Hypothalamus (tissue), 51 donors: ENCODE results near the gene RHOD.

ENCODE experiments used
- DNase-seq, 51 donors: peaks; one replicate each; lab custom pipeline; 2025; lab: John Stamatoyannopoulos, UW

RHOD gene, protein sequence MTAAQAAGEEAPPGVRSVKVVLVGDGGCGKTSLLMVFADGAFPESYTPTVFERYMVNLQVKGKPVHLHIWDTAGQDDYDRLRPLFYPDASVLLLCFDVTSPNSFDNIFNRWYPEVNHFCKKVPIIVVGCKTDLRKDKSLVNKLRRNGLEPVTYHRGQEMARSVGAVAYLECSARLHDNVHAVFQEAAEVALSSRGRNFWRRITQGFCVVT

DNA sequence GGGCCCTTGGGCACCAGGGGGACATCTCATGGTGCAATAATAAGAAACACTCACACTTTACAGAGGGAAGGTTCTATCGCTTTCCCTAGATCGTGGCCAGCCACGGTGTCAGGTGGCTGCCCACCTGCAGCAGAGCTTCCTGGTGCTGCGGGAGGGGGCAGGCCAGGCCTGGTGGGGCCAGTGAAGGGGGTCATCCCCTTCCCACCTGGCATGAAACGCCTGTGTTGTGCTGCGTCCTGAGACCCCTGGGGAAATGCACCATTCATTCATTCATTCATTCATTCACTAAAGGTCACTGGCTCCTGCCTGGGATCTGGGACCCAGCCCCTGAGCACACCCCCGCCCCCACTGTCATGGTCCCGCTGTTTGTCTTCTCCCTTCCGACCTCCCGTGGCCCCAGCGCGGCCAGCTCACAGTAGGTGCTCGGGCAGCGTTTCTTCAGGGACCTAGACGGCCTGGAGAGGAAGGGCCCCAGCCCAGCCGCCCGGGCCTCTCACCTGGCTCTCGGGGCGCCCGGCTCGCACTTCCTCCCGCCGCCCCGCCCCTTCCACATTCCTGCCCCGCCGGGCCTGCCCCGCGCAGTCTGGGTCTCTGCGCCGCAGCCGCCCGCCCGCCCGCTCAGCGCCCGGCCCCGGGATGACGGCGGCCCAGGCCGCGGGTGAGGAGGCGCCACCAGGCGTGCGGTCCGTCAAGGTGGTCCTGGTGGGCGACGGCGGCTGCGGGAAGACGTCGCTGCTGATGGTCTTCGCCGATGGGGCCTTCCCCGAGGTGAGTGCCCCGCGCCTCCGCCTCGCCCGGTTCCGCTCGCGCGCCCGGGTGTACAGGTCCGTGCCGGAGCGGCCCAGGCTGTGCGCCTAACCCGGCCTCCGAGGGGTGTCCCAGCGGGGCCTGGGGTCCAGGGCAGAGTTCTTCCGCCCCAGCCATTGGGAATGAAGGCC is at the start of gene RHOD:
Gene RHOD, plus strand, starts transcription at position 581 of the 938 bp plus-strand sequence. Its CDS starts 56 bp downstream, at position 637.
- no peak for DNase-seq

DNA sequence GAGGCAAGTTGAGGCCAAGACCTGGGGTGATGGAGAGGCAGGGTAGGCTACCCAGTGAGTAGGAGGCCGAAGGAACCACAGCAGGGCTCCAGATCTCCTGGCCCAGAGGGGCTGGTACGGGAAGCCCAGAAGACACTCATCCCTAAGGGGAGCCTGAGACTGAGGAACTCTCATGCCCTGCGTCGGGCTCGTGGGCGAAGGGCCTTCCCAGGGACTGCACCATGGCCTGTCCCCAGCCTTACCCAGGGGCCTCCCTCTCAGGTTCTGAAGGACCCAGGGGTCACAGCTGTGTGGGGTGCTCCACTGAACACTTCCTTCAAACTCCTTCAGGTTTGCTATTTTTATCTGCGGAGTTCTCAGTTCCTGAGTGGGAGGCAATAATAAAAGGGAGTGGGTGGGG is 49.5 kb upstream of the RHOD start:
- no peak for DNase-seq

DNA sequence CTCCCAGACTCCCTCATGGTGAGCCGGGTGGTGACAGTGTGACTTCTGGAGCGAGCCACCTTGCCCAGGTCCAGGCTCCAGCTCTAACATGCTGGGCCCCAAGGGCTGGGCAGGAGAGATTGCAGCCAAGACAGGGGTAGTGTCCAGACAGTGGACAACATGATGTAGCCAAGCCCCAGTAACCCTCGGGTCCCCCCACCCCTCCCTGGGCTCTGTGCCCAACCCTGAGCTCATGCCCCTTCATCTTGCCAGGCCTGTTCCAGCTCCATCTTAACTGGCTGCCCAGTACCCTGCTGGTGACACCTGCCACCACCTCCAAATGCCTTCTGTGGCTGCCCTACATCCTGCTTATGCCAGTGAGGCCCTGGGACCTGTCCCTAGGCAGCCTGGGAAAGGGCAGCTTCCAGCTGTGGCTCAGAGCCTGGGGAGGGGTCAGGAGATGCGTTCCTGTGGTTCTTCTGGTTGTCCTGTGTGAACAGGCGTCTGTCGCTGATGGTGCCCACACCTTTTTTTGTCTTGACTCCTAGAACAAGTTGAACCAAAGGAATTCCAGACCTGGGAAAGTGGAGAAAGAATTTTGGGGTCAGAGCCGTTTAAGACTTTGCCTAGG is 46.2 kb upstream of the RHOD start:
- DNase-seq: no peak

DNA sequence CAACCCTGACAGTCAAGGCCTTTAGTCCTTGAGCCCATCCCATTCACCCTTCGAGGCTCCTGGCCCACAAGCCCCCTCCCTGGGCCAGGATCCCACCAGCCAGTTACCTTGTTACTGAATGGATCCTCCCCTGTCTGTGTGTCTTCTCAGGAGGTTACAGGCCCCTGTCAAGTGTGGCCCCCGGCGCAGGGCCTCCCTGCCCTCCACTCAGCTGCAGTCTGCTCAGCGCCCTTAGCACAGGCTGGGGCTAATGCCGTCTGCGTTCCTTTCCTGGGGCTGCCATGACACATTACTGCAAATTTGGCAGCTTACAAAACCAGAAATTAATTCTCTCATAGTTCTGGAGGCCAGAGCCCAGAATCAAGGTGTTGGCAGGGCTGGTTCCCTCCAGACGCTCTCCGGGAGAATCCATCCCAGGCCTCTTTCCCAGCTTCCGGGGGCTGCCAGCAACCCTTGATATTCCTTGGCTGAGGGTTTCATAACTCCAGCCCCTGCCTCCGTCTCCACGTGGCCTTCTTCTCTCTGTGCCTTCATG is 43.1 kb upstream of the RHOD start:
- DNase-seq: no peak

DNA sequence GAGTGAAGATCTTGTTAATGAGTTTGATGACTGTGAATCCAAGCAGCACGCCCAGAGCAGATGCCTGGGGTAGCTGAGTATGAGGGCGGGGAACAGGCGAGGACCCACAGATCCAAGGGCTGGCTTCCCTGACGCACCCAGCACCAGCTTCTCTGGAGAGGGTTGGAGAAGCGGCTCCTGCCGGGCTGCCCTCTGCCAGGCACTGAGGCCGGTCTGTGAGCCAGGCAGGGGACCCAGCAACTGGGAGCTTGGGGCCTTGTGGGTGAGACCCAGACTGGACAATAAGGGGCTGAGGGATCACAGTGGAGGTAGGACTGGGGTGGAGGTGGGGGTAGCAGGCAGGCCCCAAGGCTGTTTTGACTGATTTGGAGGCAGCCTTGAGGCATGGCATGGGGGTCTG is 42.3 kb upstream of the RHOD start:
- no peak for DNase-seq

DNA sequence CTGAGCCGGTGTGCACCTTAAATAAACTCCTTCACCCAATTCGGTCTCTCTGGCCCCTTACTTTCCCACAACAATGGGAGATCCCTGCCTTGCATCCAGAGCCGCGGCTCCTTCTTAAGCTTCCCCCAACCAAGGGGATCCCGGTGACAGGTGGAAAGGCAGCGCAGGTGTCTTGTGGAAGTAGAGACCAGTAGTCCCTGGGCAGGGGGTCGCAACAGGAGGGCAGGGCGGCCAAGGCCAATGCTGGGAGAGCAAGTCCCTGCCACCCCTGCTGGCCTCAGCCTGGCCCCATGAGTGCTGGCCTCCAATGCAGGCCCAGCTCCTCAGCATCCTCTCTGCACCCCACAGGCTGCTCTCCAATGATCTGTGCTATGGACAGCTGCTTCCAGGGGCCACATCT is 41.6 kb upstream of the RHOD start:
- no peak for DNase-seq

DNA sequence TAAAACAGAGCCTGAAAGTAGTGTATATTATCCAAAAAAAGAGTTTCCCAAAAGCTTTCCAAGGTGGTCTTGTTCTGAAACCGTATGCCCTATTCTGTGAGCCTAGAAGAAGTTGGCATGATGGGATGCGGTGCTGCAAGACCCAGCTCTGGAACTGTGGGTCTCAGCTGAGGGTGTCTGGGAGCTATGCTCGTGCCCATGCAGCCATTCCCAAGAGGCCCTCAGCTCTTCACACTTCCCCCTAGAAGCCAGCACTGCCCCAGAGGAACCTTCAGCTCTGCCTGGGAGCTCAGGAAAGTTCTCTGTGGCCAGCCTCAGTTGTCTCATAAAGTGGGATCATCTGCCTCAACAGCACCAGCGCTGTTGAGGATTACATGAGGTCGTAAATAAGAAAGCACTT is 40.1 kb upstream of the RHOD start:
- DNase-seq: no peak

DNA sequence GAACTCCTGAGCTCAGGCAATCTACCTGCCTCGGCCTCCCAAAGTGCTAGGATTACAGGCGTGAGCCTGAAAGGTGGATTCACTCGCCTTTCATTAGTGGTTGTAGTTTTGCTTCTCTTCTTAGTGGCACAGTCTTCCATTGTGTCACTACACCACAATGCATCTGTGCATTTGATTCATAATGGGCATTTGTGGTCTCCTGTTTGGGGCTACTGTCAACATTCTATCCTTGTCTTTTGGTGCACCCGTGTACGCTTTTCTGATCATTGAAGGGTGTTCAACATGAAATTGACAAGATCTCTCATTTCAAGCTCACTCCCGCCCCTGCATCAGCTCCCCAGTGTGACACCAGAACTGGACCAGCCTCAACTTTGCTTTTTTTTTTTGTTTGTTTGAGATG is 35.7 kb upstream of the RHOD start:
- DNase-seq: no peak

DNA sequence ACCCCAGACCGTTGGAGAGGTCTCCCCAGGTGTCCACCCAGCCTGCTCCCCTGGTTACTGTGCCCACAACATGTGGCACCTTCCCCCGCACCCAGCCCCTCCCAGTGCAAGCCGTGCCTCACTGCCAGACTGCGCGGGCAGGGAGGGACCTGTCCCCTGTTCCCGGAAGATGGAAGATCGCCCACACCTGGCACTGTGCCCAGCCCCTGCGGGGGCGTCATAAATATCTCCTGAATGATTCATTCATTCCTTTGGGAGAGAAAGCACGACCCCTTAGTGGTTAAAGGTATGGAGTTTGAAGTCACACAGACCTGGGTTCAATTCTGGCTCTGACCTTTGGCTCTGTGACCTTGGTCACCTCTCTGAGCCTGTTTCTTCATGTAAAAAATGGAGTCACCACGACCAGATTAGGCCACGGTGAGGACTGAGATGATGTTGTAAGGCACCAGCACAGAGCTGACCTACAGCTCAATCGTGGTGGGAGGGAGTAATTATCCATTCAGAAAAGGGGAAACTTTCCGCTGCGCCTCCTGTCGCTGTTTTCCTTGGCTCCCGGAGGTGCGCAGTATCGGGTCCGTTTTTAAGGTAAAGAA is 34.2 kb upstream of the RHOD start:
- DNase-seq: peak in 8 of 51 donors; percentile 11 to 72 (median 19)

DNA sequence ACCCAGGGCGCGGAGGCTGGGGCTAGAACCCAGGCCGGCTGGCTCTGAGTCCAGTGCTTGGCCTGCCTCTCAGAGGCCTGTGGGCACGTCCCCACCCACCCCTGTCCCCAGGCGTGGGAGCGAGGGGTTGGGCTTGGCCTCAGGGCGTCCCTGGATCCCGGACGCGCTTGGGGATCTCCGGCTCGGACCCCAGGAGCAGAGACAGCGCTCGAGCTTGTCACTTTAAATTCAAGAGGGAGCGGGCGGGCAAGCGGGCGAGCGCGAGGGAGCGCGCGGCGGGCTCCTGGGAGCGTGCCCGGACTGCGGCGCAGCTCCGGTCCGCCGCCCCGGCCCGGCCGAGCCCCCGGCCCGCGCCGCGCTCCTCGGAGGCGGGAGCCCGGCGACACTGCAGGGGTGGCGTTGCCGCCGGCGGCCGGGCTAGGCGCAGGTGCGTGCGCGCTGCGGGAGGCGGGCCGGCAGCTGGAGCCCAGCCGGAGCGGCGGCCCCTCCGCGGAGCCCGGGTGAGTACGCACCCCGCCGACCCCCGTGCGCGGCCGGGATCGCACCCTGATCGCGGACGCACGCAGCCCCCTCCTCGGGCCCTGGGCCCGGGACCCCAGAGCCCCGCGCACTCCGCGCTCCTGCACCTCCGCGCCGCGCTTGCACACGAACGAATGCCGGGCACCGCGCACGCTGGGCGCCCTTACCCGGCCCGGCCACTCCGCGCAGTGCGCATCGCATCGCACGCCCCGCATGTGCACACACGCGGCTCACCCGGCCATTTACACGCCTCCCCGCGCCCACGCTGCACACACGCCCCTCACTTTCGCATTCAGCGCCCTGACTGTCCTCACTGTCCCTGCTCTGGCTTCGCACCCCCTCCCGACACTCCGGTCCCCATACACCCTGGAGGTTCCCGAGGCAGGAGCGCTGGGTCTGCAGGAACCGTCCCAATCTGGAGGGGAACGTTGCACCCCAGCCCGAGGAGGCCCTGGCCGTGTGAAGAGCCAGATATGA is 33.4 kb upstream of the RHOD start, which contains the start of gene SYT12:
Gene SYT12, plus strand, starts transcription at position 174 of the 996 bp plus-strand sequence. CDS start 7,011 bp downstream, outside the sequence.
- DNase-seq: peak in 19 of 51 donors; percentile 8 to 68 (median 28)

DNA sequence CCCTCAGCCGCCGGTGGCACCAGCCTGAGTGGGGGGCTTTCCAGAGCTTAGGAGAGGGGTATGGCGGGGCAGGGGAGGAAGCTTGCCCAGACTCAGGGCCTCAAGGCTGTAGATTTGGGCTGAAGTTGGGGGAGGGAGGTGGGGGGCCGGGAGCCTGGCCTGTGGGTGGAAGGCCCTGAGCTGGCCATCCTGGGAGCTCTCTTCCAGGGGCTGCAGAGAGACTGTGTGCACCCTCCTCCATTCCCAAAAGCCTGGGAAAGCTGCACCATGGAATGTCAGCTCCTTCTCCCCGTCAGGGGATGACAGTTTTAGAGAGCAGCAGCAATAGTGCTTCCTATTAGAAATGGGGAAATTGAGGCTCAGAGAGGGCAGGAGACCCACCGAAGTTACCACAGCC is 32.7 kb upstream of the RHOD start:
- DNase-seq: no peak

DNA sequence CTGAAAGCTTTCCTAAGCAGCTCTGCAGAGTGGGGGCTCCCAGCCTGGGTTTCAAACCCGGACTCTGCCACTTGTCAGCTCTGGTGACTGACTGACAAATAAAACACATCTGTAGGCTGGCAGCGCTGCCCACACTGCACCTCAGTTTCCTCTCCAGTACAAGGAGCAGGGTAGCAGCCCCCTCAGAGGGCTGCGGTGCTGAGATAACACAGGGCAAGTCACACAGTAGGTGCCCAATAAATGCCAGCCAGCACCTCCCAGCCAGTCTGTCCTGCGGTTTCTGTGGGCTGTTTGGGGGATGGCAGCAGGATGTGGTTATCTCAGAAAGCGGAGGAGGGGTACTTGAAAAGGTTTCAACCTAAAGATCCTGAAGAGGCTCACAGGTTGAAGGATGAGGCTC is 32.2 kb upstream of the RHOD start:
- no peak for DNase-seq

DNA sequence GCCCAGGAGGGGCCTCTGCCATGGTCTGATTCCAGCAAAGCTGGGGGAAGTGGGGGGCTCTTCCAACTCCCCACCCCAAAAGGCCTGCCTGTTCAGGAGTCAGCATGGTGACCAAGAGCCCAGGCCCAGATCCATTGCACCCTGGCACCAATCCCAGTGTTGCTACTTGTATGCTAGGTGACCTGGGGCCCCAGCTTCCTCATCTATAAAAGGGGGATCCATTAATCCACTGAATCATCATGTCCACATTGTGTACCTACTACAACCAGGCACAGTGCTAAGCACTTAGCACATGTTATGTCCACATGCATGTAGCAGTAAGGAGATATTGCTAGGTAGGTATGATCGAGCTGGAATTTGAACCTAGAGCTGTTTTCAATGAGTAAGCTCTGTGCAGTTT is 31.7 kb upstream of the RHOD start:
- no peak for DNase-seq

DNA sequence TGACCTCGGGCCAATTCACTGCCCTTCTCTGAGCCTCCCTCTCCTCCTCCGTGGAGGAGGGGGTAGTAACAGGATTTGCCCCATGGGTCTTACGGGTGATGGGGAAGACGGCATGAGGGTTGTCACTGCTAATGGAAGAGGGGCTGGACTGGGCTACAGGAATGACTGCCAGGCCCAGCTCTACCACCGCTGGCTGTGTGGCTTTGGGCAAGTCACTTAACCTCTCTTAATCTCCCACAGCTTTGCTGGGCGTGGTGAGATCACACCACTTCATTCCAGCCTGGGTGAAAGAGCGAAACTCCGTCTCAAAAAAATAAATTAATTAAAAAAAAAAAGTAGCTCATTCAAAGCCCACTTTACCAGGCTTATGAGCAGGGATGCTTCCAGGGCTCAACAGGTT is 30.9 kb upstream of the RHOD start:
- DNase-seq: no peak

DNA sequence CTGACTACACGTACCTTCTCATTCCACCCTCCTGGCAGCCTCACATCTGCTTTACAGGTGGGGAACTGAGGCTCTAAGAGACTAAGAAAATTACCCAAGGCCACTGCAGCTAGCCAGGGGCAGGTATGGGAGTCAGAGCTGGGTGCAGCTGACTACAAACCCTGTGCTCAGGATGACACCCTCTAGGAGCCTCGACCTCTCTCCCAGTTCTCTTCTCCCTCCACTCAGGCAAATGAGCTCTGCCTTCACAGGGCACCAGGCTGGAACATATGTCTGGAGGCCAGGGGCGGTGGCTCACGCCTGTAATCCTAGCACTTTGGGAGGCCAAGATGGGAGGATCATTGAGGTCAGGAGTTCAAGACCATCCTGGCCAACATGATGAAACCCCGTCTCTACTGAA is 29.7 kb upstream of the RHOD start:
- DNase-seq: no peak

DNA sequence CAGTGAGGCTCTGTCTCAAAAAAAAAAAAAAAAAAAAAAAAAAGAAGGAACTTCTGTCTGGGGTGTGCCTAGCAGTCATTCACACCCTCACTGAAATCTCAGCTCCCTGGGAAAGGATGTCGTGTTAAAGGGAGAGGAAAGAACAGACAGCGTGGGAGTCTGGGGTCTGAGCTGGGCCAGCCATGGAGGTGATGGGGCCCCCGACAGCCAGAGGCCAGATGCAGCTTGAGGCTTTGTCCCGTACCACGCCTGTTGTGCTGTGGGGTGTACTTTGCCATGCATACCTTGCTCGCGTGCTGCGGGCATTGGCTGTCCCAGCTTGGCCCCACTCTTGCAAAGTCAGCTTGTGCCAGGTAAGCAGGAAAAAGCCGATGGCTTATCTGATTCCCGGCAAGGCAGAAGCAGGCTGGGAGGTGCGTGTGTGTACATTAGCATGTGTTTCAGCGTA is 29.1 kb upstream of the RHOD start:
- DNase-seq: no peak

DNA sequence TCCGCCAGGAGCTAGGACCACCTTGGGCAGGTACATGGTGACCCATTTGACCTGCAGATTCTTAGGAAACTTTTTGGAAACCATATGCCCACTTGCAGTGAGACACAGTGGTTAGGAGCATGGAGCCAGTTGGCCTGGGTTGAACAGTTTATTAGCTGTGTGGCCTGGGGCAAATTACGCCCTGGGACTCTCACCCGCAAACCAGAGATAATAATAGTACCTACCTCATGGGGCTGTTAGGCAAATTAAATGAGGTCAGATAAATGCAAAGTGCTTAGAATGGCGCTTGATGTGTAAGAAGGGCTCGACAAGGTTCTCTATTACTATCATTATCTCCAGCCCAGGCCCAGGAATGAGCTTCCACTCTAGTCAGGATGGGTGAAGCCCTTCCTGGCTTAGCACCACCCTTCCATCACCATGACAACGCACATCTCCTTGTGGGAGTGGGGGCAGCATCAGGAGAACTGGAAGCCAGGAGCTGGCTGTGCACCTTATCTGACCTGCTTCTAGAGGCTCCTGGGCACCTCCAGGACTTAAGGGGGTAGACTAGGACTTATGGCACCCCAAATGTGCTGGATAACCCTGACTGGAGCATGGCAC is 28.6 kb upstream of the RHOD start:
- no peak for DNase-seq

DNA sequence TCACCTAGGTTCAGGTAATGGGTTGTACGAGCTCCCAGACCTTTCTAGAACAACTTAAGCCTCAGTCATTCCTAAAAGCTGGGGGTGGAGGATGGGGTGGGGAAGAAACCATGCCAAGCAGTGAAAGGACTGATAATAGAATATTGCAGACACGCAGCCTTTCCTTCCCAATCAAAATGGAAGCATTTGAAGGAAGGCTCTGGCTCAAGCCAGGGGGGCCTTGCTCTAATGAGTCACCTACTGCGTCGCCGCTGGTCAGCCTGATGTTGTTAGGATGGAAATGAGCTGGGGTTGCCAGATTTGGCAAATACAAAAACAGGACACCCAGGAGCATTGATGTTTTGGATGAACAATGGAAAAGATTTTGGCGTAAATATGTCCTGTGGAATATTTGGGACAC is 27.5 kb upstream of the RHOD start:
- no peak for DNase-seq

DNA sequence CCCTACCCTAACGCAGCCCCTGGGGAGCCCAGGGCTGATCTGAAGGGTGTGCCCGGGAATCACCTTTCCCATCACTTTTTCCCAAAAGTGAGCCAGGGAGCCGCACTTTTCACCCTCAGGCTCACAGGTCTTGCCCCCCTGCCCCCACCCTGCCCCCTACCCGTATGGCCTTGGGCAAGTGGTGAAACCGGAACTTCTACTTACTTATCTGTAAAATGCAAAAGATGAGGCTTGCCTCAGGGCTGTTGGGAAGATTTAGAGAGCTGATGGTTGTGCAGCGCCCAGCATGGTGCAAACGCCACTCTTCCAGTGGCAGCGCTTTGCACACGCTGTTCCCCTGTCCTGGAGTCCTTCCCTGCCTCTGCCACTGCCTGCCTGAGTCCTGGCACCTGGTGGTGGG is 25.7 kb upstream of the RHOD start:
- DNase-seq: no peak
